GM21447 (cell line): ENCODE results near the gene TUBA1A.
A peak's percentile ranks its signal among the peaks of the same experiment; 100 is the strongest.
"Not testable (repeated sequence)": the region's sequence is repeated elsewhere in the genome, so short reads cannot be mapped to it uniquely, and the experiment has no call there.

Experiments
- ATAC-seq: cut with Tn5 transposase; IDR thresholded peaks from one replicate; pipeline ENCODE4 v1.9.1; 2021; ENCODE audit not compliant: unreplicated experiment

The TUBA1A gene

GRCh38 chr12:49201595-49202295, 12.9 kb upstream of the TUBA1A start:
- ATAC-seq = no peak

- no peak for ATAC-seq
These were observed 12.2 kb upstream of the TUBA1A start for GRCh38 chr12:49200919-49201594.

- no peak for ATAC-seq
These were observed 9.7 kb upstream of the TUBA1A start for GRCh38 chr12:49198431-49199155.

- no peak for ATAC-seq
These were observed 8.4 kb upstream of the TUBA1A start for GRCh38 chr12:49197256-49197655.

- no peak for ATAC-seq
These were observed 6.9 kb upstream of the TUBA1A start for GRCh38 chr12:49195736-49196135.

GRCh38 chr12:49193746-49194145, 4.9 kb upstream of the TUBA1A start:
- not testable (repeated sequence) for ATAC-seq

- ATAC-seq = not testable (repeated sequence)
These were observed 2.6 kb upstream of the TUBA1A start for GRCh38 chr12:49191498-49191897.

- no peak for ATAC-seq
These were observed 2.1 kb upstream of the TUBA1A start for GRCh38 chr12:49190974-49191373.

GRCh38 chr12:49189731-49190716, 1.1 kb upstream of the TUBA1A start:
- ATAC-seq = no peak

GRCh38 chr12:49188201-49188915, 522 bp downstream of the TUBA1A start:
- peak; percentile 45 for ATAC-seq

- ATAC-seq = no peak
These were observed 1.7 kb downstream of the TUBA1A start for GRCh38 chr12:49187184-49187583.

GRCh38 chr12:49186307-49186706, 2.6 kb downstream of the TUBA1A start:
- ATAC-seq = not testable (repeated sequence)

GRCh38 chr12:49184697-49185096, 4.2 kb downstream of the TUBA1A start:
- not testable (repeated sequence) for ATAC-seq

GRCh38 chr12:49183214-49183950, 5.5 kb downstream of the TUBA1A start:
- not testable (repeated sequence) for ATAC-seq

- ATAC-seq = no peak
These were observed 14.7 kb downstream of the TUBA1A start for GRCh38 chr12:49174218-49174617.

- no peak for ATAC-seq
These were observed 18.0 kb downstream of the TUBA1A start for GRCh38 chr12:49170924-49171323.

GRCh38 chr12:49165114-49165513, 23.8 kb downstream of the TUBA1A start:
- ATAC-seq = no peak

- not testable (repeated sequence) for ATAC-seq
These were observed 27.0 kb downstream of the TUBA1A start for GRCh38 chr12:49161901-49162300.

- ATAC-seq = no peak
These were observed 27.6 kb downstream of the TUBA1A start for GRCh38 chr12:49161092-49161795.
